Osteoblast (primary cell): Measurements from ENCODE around the gene ANO3. TPM values are rescaled to one million over a fixed set of nuclear protein-coding genes. Genes with fewer than 3 reads are reported as not detected.
A peak's percentile ranks its signal among the peaks of the same experiment; 100 is the strongest.

Experiments
- DNase-seq: peaks from one replicate; pipeline ENCODE4 v3.0.0; 2011; ENCODE audit warnings: low spot score, mixed read lengths; ENCODE audit not compliant: insufficient read length; ENCODE audit errors: missing footprints
- H2AFZ ChIP-seq: 2 replicates; pipeline ENCODE4 v1.6.0; 2011; ENCODE audit warnings: mild to moderate bottlenecking, low read length
- H3K27ac ChIP-seq: 2 replicates; pipeline ENCODE4 v1.5.1; 2011; ENCODE audit warnings: mild to moderate bottlenecking, low read depth, low read length, moderate library complexity
- H3K27me3 ChIP-seq: 2 replicates; pipeline ENCODE4 v1.6.0; 2012; ENCODE audit warnings: mild to moderate bottlenecking, control low read depth, inconsistent platforms, low read length, moderate library complexity; ENCODE audit not compliant: insufficient read depth
- H3K36me3 ChIP-seq: 2 replicates; pipeline ENCODE4 v1.5.1; 2011; ENCODE audit warnings: mild to moderate bottlenecking, low read length, control low read depth, moderate library complexity; ENCODE audit not compliant: insufficient read depth
- H3K4me1 ChIP-seq: 2 replicates; pipeline ENCODE4 v1.5.1; 2011; ENCODE audit warnings: mild to moderate bottlenecking, low read length, control low read depth, moderate library complexity; ENCODE audit not compliant: insufficient read depth
- H3K4me2 ChIP-seq: 2 replicates; pipeline ENCODE4 v1.6.0; 2011; ENCODE audit warnings: mild to moderate bottlenecking, low read length; ENCODE audit not compliant: insufficient read depth
- H3K4me3 ChIP-seq: fragments of 200-600 bp; sonication (generic); 3 replicates; pipeline ENCODE4 v1.5.1; 2012; ENCODE audit warnings: mild to moderate bottlenecking, low read length, inconsistent platforms; ENCODE audit not compliant: insufficient read depth
- H3K79me2 ChIP-seq: 2 replicates; pipeline ENCODE4 v1.6.0; 2012; ENCODE audit warnings: mild to moderate bottlenecking, low read length, control low read depth, inconsistent platforms; ENCODE audit not compliant: insufficient read depth
- H3K9me3 ChIP-seq: 2 replicates; pipeline ENCODE4 v1.5.1; 2011; ENCODE audit warnings: low read depth, low read length, control low read depth
- H4K20me1 ChIP-seq: 2 replicates; pipeline ENCODE4 v1.6.0; 2012; ENCODE audit warnings: mild to moderate bottlenecking, low read length, control low read depth; ENCODE audit not compliant: insufficient read depth
- total RNA-seq: library from RNA; depleted of rRNA; stranded (reverse); fragments of >200 nt; gene quantifications from 2 replicates; pipeline ENCODE4 v1.2.3, GENCODE V29; 2012
- TF ChIP-seq, protein P1 (sequence below): IDR thresholded peaks from 2 replicates; pipeline ENCODE4 v1.5.1; 2011; ENCODE audit warnings: mild to moderate bottlenecking, low read depth, low read length, moderate library complexity; ENCODE audit errors: extremely low read depth

The ANO3 gene
- under 0.01 TPM in 2 replicates for total RNA-seq

DNA sequence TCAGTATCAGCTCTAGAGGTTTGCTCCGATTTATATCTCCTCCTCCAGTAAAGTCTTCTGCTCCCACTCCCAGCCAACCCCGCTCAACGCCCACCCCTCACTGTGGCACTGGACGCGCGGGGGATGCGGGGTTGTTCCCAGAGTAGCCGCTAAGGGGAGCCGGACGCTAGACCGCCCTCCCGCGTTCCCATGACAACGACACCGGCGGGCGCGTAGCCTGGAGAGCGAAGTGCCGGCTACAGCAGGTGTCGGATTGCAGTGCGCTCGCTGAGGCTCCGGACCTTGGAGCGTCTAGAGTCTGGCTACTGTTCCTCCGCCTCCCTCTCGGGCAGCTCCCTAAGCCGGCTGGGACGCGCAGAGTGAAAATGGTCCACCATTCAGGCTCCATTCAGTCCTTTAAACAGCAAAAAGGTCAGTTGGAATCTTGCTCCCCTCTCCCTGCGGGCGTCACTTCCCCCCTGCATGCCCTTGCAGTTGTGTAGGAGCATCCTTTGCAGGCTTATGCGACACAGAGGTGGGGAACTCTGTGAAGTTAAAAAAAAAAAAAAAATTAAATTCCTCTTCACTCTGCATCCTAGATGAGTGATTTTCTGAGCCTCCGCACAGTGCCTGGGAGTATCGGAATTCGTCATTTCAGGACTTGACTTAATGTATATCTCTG is at the start of gene ANO3:
TSS of gene ANO3 (plus strand) at position 220 of the 661 bp plus-strand sequence. CDS start at position 366, 146 bp downstream.
- Histone ChIP-seq H3K36me3 (no peaks in the 10 kb centered on the region), H3K79me2 (no peaks in the 10 kb centered on the region), H4K20me1 (no peaks in the 10 kb centered on the region), H2AFZ (peak within 1 kb of the TSS; percentile 74), H3K4me2 (peak within 1 kb of the TSS; percentile 77), H3K4me3 (peak within 1 kb of the TSS; percentile 56), H3K4me1 (peaks cover 9% of the 10 kb centered on the region), H3K27me3 (peaks cover 20% of the 10 kb centered on the region), H3K27ac (no peak within 1 kb of the TSS), H3K9me3 (no peaks in the 10 kb centered on the region)
- TF ChIP-seq, protein P1, sequence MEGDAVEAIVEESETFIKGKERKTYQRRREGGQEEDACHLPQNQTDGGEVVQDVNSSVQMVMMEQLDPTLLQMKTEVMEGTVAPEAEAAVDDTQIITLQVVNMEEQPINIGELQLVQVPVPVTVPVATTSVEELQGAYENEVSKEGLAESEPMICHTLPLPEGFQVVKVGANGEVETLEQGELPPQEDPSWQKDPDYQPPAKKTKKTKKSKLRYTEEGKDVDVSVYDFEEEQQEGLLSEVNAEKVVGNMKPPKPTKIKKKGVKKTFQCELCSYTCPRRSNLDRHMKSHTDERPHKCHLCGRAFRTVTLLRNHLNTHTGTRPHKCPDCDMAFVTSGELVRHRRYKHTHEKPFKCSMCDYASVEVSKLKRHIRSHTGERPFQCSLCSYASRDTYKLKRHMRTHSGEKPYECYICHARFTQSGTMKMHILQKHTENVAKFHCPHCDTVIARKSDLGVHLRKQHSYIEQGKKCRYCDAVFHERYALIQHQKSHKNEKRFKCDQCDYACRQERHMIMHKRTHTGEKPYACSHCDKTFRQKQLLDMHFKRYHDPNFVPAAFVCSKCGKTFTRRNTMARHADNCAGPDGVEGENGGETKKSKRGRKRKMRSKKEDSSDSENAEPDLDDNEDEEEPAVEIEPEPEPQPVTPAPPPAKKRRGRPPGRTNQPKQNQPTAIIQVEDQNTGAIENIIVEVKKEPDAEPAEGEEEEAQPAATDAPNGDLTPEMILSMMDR = peak; percentile 38
- DNase-seq = peak; percentile 81

DNA sequence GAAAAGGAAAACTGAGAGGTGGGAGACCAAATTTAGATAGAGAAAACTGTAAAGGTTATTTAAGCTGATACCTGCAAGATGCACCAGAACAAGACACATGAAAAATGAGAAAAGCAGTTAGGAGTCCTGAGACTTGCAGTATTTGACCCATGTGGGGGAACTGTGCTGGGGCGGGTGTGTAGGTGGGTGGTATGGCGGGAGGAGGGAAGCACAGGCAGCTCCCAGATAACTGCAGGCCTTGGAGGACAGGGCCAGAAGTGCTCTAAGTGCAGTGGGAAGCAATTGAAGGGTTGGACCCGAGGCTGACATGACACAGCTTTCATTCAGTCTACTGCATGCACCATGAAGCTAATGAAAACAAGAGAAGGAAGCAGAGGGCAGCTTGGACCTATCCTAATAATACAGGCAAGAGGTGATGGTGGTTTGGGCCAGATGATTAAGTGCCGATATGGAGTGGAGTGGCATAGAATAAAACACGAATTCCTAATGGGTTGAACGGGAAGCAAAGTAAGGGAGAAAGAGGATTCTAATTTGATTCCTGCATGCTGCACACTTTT is 48.0 kb upstream of the ANO3 start:
- no peaks in the 10 kb centered on the region for H3K4me1 ChIP-seq
- peak overlapping the region; percentile 75 for H3K4me2 ChIP-seq
- no peaks in the 10 kb centered on the region for H3K9me3 ChIP-seq
- peak overlapping the region; percentile 90 for H2AFZ ChIP-seq
- no peak overlapping the region for H3K27ac ChIP-seq
- H3K79me2 ChIP-seq = no peaks in the 10 kb centered on the region
- H3K4me3 ChIP-seq = peak overlapping the region; percentile 71
- DNase-seq = no peak
- no peaks in the 10 kb centered on the region for H3K36me3 ChIP-seq
- no peaks in the 10 kb centered on the region for H4K20me1 ChIP-seq
- TF ChIP-seq, protein P1 = no peak
- H3K27me3 ChIP-seq = no peaks in the 10 kb centered on the region

DNA sequence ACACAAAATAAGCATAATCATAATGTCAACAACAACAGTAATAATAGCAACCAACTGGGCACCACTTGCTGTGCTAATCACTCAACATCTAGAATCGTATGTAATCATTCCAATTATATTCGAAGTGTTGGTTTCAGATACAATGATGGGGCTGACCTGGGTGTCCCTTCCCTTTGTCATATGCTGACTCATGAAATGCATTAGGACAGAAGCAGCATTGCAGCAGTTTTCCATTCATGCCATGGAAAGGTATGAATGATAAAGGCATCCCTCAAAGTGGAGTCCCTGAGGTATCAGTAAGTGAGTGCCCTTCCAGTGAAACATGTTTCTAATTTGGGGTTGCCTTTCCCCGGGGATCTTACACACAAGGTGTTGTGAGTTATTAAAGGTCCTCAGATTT is 46.3 kb upstream of the ANO3 start:
- DNase-seq = no peak
- no peaks in the 10 kb centered on the region for H3K36me3 ChIP-seq
- no peaks in the 10 kb centered on the region for H3K9me3 ChIP-seq
- H4K20me1 ChIP-seq = no peaks in the 10 kb centered on the region
- no peak overlapping the region for H3K4me2 ChIP-seq
- TF ChIP-seq, protein P1 = no peak
- no peaks in the 10 kb centered on the region for H3K4me1 ChIP-seq
- no peaks in the 10 kb centered on the region for H3K79me2 ChIP-seq
- H3K27ac ChIP-seq = no peak overlapping the region
- no peak overlapping the region for H2AFZ ChIP-seq
- H3K27me3 ChIP-seq = no peaks in the 10 kb centered on the region
- no peak overlapping the region for H3K4me3 ChIP-seq

DNA sequence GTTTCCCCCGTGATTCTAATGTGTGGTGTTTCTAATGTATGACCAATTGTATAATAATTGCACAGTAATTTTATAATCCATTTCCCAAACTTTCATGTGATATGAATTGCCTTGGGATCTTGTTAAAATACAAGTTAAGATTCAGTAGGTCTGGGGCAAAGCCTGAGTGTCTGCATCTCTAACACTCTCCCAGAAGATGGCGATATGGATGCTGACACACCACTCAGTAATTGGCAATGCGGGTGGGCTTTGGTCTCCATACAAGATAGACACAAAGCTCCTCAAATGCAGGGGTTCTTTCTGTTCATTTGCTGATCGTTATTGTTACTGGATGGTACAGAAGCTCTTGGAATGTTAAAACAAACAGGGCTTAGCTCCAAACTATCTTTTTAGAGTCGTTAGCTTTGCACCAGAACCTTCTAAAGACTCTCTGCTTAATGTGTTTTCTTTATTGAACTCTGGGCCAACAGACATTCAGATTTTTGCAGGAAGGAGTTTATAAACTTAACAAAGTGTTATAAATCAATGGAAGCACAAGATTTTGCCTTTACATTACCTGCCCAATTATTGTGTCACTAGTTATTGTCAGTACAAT is 45.4 kb upstream of the ANO3 start:
- no peaks in the 10 kb centered on the region for H3K36me3 ChIP-seq
- H3K4me1 ChIP-seq = no peaks in the 10 kb centered on the region
- DNase-seq = peak; percentile 35
- no peaks in the 10 kb centered on the region for H3K79me2 ChIP-seq
- peak overlapping the region; percentile 57 for H3K4me2 ChIP-seq
- no peaks in the 10 kb centered on the region for H4K20me1 ChIP-seq
- TF ChIP-seq, protein P1 = peak; percentile 43
- H3K4me3 ChIP-seq = no peak overlapping the region
- H2AFZ ChIP-seq = peak overlapping the region; percentile 61
- H3K27ac ChIP-seq = no peak overlapping the region
- no peaks in the 10 kb centered on the region for H3K27me3 ChIP-seq
- no peaks in the 10 kb centered on the region for H3K9me3 ChIP-seq
